PFSK-1 (cell line): ENCODE data around the gene USP48.

Experiments used
- FOXP2 ChIP-seq: optimal IDR thresholded peaks from 2 replicates; pipeline ENCODE3; 2011; ENCODE audit warnings: borderline replicate concordance, control low read depth, inconsistent platforms; ENCODE audit not compliant: insufficient read depth; ENCODE audit errors: extremely low read length, extremely low read depth
- POLR2AphosphoS5 ChIP-seq: IDR thresholded peaks from 2 replicates; pipeline ENCODE4 v1.6.1; 2012; ENCODE audit warnings: low read depth, mild to moderate bottlenecking, control low read depth, low read length, moderate library complexity
- SIN3A ChIP-seq: IDR thresholded peaks from 2 replicates; pipeline ENCODE4 v1.6.1; 2012; ENCODE audit warnings: mild to moderate bottlenecking, low read length, moderate library complexity, borderline replicate concordance; ENCODE audit not compliant: insufficient read depth
- TAF1 ChIP-seq: IDR thresholded peaks from 2 replicates; pipeline ENCODE4 v1.6.1; 2012; ENCODE audit warnings: low read length, control low read depth, borderline replicate concordance; ENCODE audit not compliant: insufficient read depth
- TF ChIP-seq, protein P1 (sequence below), 2 experiments: IDR thresholded peaks; 2 replicates each; pipeline versions ENCODE4 v1.6.1 to v1.8.0; 2011 to 2012; ENCODE audit warnings: low read depth in 2 of 2, low read length in 2 of 2, control low read depth in 1 of 2, inconsistent platforms in 1 of 2, mild to moderate bottlenecking in 1 of 2, moderate library complexity in 1 of 2; ENCODE audit not compliant: insufficient read depth in 1 of 2

- TF ChIP-seq POLR2AphosphoS5 (no peak), SIN3A (no peak), TAF1 (no peak), FOXP2 (no peak)
- TF ChIP-seq, protein P1, sequence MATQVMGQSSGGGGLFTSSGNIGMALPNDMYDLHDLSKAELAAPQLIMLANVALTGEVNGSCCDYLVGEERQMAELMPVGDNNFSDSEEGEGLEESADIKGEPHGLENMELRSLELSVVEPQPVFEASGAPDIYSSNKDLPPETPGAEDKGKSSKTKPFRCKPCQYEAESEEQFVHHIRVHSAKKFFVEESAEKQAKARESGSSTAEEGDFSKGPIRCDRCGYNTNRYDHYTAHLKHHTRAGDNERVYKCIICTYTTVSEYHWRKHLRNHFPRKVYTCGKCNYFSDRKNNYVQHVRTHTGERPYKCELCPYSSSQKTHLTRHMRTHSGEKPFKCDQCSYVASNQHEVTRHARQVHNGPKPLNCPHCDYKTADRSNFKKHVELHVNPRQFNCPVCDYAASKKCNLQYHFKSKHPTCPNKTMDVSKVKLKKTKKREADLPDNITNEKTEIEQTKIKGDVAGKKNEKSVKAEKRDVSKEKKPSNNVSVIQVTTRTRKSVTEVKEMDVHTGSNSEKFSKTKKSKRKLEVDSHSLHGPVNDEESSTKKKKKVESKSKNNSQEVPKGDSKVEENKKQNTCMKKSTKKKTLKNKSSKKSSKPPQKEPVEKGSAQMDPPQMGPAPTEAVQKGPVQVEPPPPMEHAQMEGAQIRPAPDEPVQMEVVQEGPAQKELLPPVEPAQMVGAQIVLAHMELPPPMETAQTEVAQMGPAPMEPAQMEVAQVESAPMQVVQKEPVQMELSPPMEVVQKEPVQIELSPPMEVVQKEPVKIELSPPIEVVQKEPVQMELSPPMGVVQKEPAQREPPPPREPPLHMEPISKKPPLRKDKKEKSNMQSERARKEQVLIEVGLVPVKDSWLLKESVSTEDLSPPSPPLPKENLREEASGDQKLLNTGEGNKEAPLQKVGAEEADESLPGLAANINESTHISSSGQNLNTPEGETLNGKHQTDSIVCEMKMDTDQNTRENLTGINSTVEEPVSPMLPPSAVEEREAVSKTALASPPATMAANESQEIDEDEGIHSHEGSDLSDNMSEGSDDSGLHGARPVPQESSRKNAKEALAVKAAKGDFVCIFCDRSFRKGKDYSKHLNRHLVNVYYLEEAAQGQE (IDR thresholded peaks at IDR 0.05; ENCODE audit: insufficient read depth in 1 of 2, low read depth in 2 of 2, low read length in 2 of 2): no peak
These were observed 12.7 kb downstream of the USP48 start for GRCh38 chr1:21770201-21770600.
